Measurements from ENCODE around the gene KCNIP4. TPM values are rescaled to one million over a fixed set of nuclear protein-coding genes. Genes with fewer than 3 reads are reported as not detected.

The KCNIP4 gene
- total RNA-seq, 1 experiment from 2014 or later = 0.91 TPM

GRCh38 chr4:20944451-20944850 is 1004.1 kb downstream of the KCNIP4 start:
- TF ChIP-seq CTCF (IDR thresholded peaks at IDR 0.05; ENCODE audit: unreplicated experiment) = no peak
- H3K36me3 Mint-ChIP-seq (ENCODE audit: insufficient read depth, unreplicated experiment) = no peaks in the 10 kb centered on the region
- no TSS peak for BruUV-seq (replicated peaks)
- intact Hi-C loops (cut with micrococcal nuclease) = no loop called here
- H3K27ac Mint-ChIP-seq (ENCODE audit: low read depth, unreplicated experiment) = no peak overlapping the region
- no peak for DNase-seq (ENCODE audit: unreplicated experiment)
- H3K27me3 Mint-ChIP-seq (ENCODE audit: insufficient read depth, unreplicated experiment) = no peaks in the 10 kb centered on the region
- POLR2A ChIA-PET = no interaction called here
- CTCF ChIA-PET = interaction anchor here (1.5 kb wide), 1 partner anchor 172 kb away, joined by 6 read pairs; no protein-coding TSS in a partner anchor
- H3K4me1 Mint-ChIP-seq (ENCODE audit: insufficient read depth, unreplicated experiment) = no peaks in the 10 kb centered on the region
- H3K9me3 Mint-ChIP-seq (ENCODE audit: unreplicated experiment) = no peaks in the 10 kb centered on the region
- no peak overlapping the region for H3K4me3 Mint-ChIP-seq (ENCODE audit: unreplicated experiment)

- Mint-ChIP-seq H3K36me3 (ENCODE audit: insufficient read depth, unreplicated experiment) (no peaks in the 10 kb centered on the region), H3K27me3 (ENCODE audit: insufficient read depth, unreplicated experiment) (no peaks in the 10 kb centered on the region), H3K4me3 (ENCODE audit: unreplicated experiment) (no peak overlapping the region), H3K27ac (ENCODE audit: low read depth, unreplicated experiment) (no peak overlapping the region), H3K4me1 (ENCODE audit: insufficient read depth, unreplicated experiment) (no peaks in the 10 kb centered on the region), H3K9me3 (ENCODE audit: unreplicated experiment) (no peaks in the 10 kb centered on the region)
- no TSS peak for BruUV-seq (replicated peaks)
- no peak for TF ChIP-seq CTCF (IDR thresholded peaks at IDR 0.05; ENCODE audit: unreplicated experiment)
- DNase-seq (ENCODE audit: unreplicated experiment) = no peak
- CTCF ChIA-PET = interaction anchor here (0.6 kb wide), 2 partner anchors 21 to 78 kb away, joined by 3 to 5 read pairs; no protein-coding TSS in a partner anchor
- POLR2A ChIA-PET = no interaction called here
- intact Hi-C loops (cut with micrococcal nuclease) = no loop called here
Observed at GRCh38 chr4:20938204-20938603, 1010.4 kb downstream of the KCNIP4 start.

- Mint-ChIP-seq H3K27ac (ENCODE audit: low read depth, unreplicated experiment) (no peak overlapping the region), H3K4me1 (ENCODE audit: insufficient read depth, unreplicated experiment) (no peaks in the 10 kb centered on the region), H3K36me3 (ENCODE audit: insufficient read depth, unreplicated experiment) (peaks cover 5% of the 10 kb centered on the region), H3K27me3 (ENCODE audit: insufficient read depth, unreplicated experiment) (no peaks in the 10 kb centered on the region), H3K9me3 (ENCODE audit: unreplicated experiment) (no peaks in the 10 kb centered on the region), H3K4me3 (ENCODE audit: unreplicated experiment) (no peak overlapping the region)
- no peak for DNase-seq (ENCODE audit: unreplicated experiment)
- POLR2A ChIA-PET = no interaction called here
- TF ChIP-seq CTCF (IDR thresholded peaks at IDR 0.05; ENCODE audit: unreplicated experiment) = no peak
- intact Hi-C loops (cut with micrococcal nuclease) = no loop called here
- CTCF ChIA-PET = interaction anchor here (0.5 kb wide), 1 partner anchor 13 kb away, joined by 3 read pairs; no protein-coding TSS in a partner anchor
- BruUV-seq (replicated peaks) = no TSS peak
Observed at GRCh38 chr4:20926529-20926928, 1022.0 kb downstream of the KCNIP4 start.

- Mint-ChIP-seq H3K27me3 (ENCODE audit: insufficient read depth, unreplicated experiment) (no peaks in the 10 kb centered on the region), H3K4me3 (ENCODE audit: unreplicated experiment) (no peak overlapping the region), H3K4me1 (ENCODE audit: insufficient read depth, unreplicated experiment) (no peaks in the 10 kb centered on the region), H3K27ac (ENCODE audit: low read depth, unreplicated experiment) (no peak overlapping the region), H3K9me3 (ENCODE audit: unreplicated experiment) (no peaks in the 10 kb centered on the region), H3K36me3 (ENCODE audit: insufficient read depth, unreplicated experiment) (no peaks in the 10 kb centered on the region)
- POLR2A ChIA-PET = no interaction called here
- DNase-seq (ENCODE audit: unreplicated experiment) = no peak
- intact Hi-C loops (cut with micrococcal nuclease) = no loop called here
- no peak for TF ChIP-seq CTCF (IDR thresholded peaks at IDR 0.05; ENCODE audit: unreplicated experiment)
- CTCF ChIA-PET = no interaction called here
- no TSS peak for BruUV-seq (replicated peaks)
Observed at GRCh38 chr4:20925176-20925575, 1023.4 kb downstream of the KCNIP4 start.
